ENCODE measurements around the gene SPIN2B. TPM values are rescaled to one million over a fixed set of nuclear protein-coding genes. Genes with fewer than 3 reads are reported as not detected.
"Not testable (repeated sequence)": the region's sequence is repeated elsewhere in the genome, so short reads cannot be mapped to it uniquely, and the experiment has no call there.

Gene SPIN2B
- polyA plus RNA-seq, result 10 to 100 TPM in 2 of 4 donors, 1 to 10 TPM in 2; 4.1 to 11.1 (median 8.1) TPM
- long read RNA-seq, donor 1, transcript SPIN2B-202 (2 exons, 1,258 nt), result major isoform, 5 of 7 reads
- long read RNA-seq, donor 1, partial matches to known transcripts, result 0 of 7 reads
- long read RNA-seq, donor 1, other reads (novel, unspliced or antisense), result 0 of 7 reads
- long read RNA-seq, donor 2, result 0 reads
- long read RNA-seq, donor 3, partial matches to known transcripts, result 5 of 5 reads
- long read RNA-seq, donor 3, other reads (novel, unspliced or antisense), result 0 of 5 reads
- long read RNA-seq, donor 4, result 0 reads
- long read RNA-seq, donor 5, partial matches to known transcripts, result 0 of 1 reads
- long read RNA-seq, donor 5, other reads (novel, unspliced or antisense), result 0 of 1 reads
- long read RNA-seq, donor 6, result 0 reads
- long read RNA-seq, donor 7, partial matches to known transcripts, result 0 of 4 reads
- long read RNA-seq, donor 7, other reads (novel, unspliced or antisense), result 0 of 4 reads
- long read RNA-seq, donor 8, result 0 reads
- long read RNA-seq, donor 9, result 0 reads
- long read RNA-seq, donor 10, partial matches to known transcripts, result 0 of 2 reads
- long read RNA-seq, donor 10, other reads (novel, unspliced or antisense), result 0 of 2 reads

DNA sequence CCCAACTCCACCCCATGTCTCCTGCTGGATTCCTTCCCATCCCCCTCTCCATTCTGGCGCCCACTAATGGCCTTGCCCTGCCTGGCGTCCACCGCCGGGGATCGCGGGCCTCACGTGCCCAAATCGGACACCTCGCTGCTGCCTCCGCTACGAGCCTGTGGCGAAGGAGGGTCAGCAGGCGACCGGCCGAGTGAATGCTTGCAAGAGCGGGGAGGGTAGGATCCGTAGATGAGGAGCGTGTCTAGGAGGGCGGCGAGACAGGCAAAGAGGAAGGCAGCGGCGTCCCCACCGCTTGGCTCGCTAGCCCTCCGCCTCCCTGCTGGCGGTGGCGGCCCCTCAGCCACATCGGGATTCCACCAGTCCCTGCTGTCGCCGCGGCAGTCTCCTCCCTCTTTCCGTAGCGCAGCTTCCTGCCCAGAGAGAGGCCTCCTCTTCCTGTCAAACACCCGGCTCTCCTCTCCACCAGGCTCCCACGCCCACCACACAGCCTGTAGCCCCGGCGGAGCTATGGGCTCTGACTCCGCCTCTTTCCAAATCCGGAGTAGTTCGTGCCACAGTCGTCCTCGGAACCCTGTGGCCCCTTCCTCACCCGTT lies at the start of gene SPIN2B:
TSS of gene SPIN2B (minus strand) at position 387 of the 594 bp plus-strand sequence.
- Histone ChIP-seq H3K27ac (ENCODE audit: low read depth in 1 of 3, low read length in 2 of 3) (peak within 1 kb of the TSS in 2 of 3 donors; percentile 64 to 67), H3K9me3 (ENCODE audit: control insufficient read depth in 2 of 2, insufficient read depth in 1 of 2, low read depth in 1 of 2, low read length in 1 of 2) (no peaks in the 10 kb centered on the region), H3K36me3 (ENCODE audit: control insufficient read depth in 3 of 3, insufficient read depth in 2 of 3, low read depth in 1 of 3, low read length in 3 of 3) (no peaks in the 10 kb centered on the region), H3K4me1 (ENCODE audit: control insufficient read depth in 3 of 3, insufficient read depth in 2 of 3, low read depth in 1 of 3, low read length in 2 of 3) (no peaks in the 10 kb centered on the region), H3K4me3 (ENCODE audit: low read depth in 1 of 3, low read length in 3 of 3) (peak within 1 kb of the TSS; percentile 61 to 63 (median 62)), H3K27me3 (ENCODE audit: control insufficient read depth in 3 of 3, insufficient read depth in 3 of 3, low read length in 3 of 3) (no peaks in the 10 kb centered on the region)
- WGBS, 3 donors, result 1 to 44% (median 8%) methylated on average over 20 to 43 of the region's 43 CpGs
- no peak for FAIRE-seq
- peak; percentile 70 to 81 for DNase-seq

DNA sequence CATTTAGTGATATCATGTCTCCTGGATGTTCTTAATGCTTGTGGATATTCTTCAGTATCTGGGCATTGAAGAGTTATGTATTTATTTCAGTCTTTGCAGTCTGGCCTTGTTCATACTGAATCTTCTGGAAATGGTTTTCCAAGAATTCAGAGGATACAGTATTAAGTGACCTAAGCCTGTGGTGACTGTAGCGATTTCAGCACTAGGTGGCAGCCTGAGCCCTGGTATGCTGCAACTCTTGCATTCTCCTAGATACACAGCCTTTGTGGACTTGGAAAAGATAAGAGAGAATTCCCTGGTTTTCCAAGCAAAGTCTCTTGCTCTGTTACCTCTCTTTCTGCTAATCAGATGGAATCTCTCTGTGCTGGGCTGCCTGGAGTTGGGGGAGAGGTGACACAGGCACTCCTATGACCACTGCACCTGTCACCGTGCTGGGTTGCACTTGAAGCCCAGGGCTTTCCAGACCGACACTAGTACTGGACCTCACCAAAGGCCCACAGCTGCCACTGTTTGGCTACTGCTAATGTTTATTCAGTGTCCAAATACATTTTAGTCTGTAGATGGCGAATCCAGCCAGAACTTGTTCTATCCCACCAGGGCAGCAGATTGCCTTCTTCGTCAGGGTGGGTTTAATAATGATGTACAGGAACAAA lies 35.2 kb upstream of the SPIN2B start:
- Histone ChIP-seq H3K27me3 (ENCODE audit: control insufficient read depth in 3 of 3, insufficient read depth in 3 of 3, low read length in 3 of 3) (no peaks in the 10 kb centered on the region), H3K4me1 (ENCODE audit: control insufficient read depth in 3 of 3, insufficient read depth in 2 of 3, low read depth in 1 of 3, low read length in 2 of 3) (no peaks in the 10 kb centered on the region), H3K36me3 (ENCODE audit: control insufficient read depth in 3 of 3, insufficient read depth in 2 of 3, low read depth in 1 of 3, low read length in 3 of 3) (no peaks in the 10 kb centered on the region), H3K9me3 (ENCODE audit: control insufficient read depth in 2 of 2, insufficient read depth in 1 of 2, low read depth in 1 of 2, low read length in 1 of 2) (no peaks in the 10 kb centered on the region), H3K27ac (ENCODE audit: low read depth in 1 of 3, low read length in 2 of 3) (no peak overlapping the region), H3K4me3 (ENCODE audit: low read depth in 1 of 3, low read length in 3 of 3) (no peak overlapping the region)
- DNase-seq (peak in 1 of 2 donors; percentile 26), FAIRE-seq (no peak)
- WGBS, 3 donors, result 72 to 87% (median 87%) methylated on average over 5 of the region's 5 CpGs

DNA sequence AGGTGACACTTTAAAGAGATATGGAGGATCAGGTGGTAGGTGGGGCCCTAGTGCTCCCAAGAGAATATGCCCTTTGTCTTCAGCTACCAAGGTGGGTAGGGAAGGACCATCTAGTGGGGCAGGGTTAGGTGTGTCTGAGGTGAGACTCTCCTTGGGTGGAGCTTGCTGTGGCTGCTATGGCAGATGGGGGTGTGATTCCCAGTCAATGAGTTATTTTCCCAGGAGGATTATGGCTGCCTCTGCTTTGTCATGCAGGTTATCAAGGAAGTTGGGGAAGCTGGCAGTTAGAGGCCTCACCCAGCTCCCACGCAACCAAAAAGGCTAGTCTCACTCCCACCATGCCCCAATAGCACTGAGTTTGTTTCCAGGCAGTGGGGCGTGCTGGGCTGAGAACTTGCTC lies 33.8 kb upstream of the SPIN2B start:
- Histone ChIP-seq H3K4me3 (ENCODE audit: low read depth in 1 of 3, low read length in 3 of 3) (no peak overlapping the region), H3K36me3 (ENCODE audit: control insufficient read depth in 3 of 3, insufficient read depth in 2 of 3, low read depth in 1 of 3, low read length in 3 of 3) (no peaks in the 10 kb centered on the region), H3K27ac (ENCODE audit: low read depth in 1 of 3, low read length in 2 of 3) (no peak overlapping the region), H3K9me3 (ENCODE audit: control insufficient read depth in 2 of 2, insufficient read depth in 1 of 2, low read depth in 1 of 2, low read length in 1 of 2) (no peaks in the 10 kb centered on the region), H3K4me1 (ENCODE audit: control insufficient read depth in 3 of 3, insufficient read depth in 2 of 3, low read depth in 1 of 3, low read length in 2 of 3) (no peaks in the 10 kb centered on the region), H3K27me3 (ENCODE audit: control insufficient read depth in 3 of 3, insufficient read depth in 3 of 3, low read length in 3 of 3) (no peaks in the 10 kb centered on the region)
- FAIRE-seq (no peak), DNase-seq (peak in 1 of 2 donors; percentile 0)
- 75 to 100% (median 89%) methylated on average over 2 of the region's 2 CpGs for WGBS, 3 donors

- not testable (repeated sequence) for H3K27ac ChIP-seq (ENCODE audit: low read depth in 1 of 3, low read length in 2 of 3); DNase-seq; H3K4me3 ChIP-seq (ENCODE audit: low read depth in 1 of 3, low read length in 3 of 3); FAIRE-seq; H3K4me1 ChIP-seq (ENCODE audit: control insufficient read depth in 3 of 3, insufficient read depth in 2 of 3, low read depth in 1 of 3, low read length in 2 of 3); H3K27me3 ChIP-seq (ENCODE audit: control insufficient read depth in 3 of 3, insufficient read depth in 3 of 3, low read length in 3 of 3); H3K36me3 ChIP-seq (ENCODE audit: control insufficient read depth in 3 of 3, insufficient read depth in 2 of 3, low read depth in 1 of 3, low read length in 3 of 3); H3K9me3 ChIP-seq (ENCODE audit: control insufficient read depth in 2 of 2, insufficient read depth in 1 of 2, low read depth in 1 of 2, low read length in 1 of 2)
- 83 to 91% (median 84%) methylated on average over 4 to 8 of the region's 8 CpGs for WGBS, 3 donors
Observed at GRCh38 chrX:57152222-57152621, 30.9 kb upstream of the SPIN2B start.

- Histone ChIP-seq H3K9me3 (ENCODE audit: control insufficient read depth in 2 of 2, insufficient read depth in 1 of 2, low read depth in 1 of 2, low read length in 1 of 2) (no peaks in the 10 kb centered on the region), H3K4me1 (ENCODE audit: control insufficient read depth in 3 of 3, insufficient read depth in 2 of 3, low read depth in 1 of 3, low read length in 2 of 3) (no peaks in the 10 kb centered on the region), H3K4me3 (ENCODE audit: low read depth in 1 of 3, low read length in 3 of 3) (no peak overlapping the region), H3K27ac (ENCODE audit: low read depth in 1 of 3, low read length in 2 of 3) (no peak overlapping the region), H3K36me3 (ENCODE audit: control insufficient read depth in 3 of 3, insufficient read depth in 2 of 3, low read depth in 1 of 3, low read length in 3 of 3) (no peaks in the 10 kb centered on the region), H3K27me3 (ENCODE audit: control insufficient read depth in 3 of 3, insufficient read depth in 3 of 3, low read length in 3 of 3) (no peaks in the 10 kb centered on the region)
- DNase-seq (no peak), FAIRE-seq (no peak)
- 70 to 92% (median 89%) methylated on average over 4 of the region's 4 CpGs for WGBS, 3 donors
Observed at GRCh38 chrX:57138674-57139073, 17.3 kb upstream of the SPIN2B start.

DNA sequence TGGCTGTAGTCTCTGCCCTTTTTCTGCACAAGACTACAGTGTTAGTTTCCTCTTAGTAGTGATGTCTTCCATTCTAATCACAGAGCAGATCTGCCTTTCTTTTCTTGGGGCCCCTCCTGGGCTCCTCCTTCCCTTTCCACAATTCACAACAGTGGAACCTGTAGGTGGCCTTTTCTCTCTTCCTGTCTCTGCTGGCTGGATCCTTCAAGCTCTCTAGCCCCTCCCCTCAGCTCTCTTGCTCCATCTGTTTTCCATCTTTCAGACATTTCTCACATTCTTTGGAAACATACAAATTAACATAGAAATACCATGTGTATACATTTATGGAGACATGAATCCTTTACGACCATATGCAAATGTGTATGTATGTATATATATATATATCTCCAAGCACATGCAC lies 16.2 kb upstream of the SPIN2B start:
- peak in 1 of 2 donors; percentile 35 for DNase-seq
- Histone ChIP-seq H3K9me3 (ENCODE audit: control insufficient read depth in 2 of 2, insufficient read depth in 1 of 2, low read depth in 1 of 2, low read length in 1 of 2) (no peaks in the 10 kb centered on the region), H3K27ac (ENCODE audit: low read depth in 1 of 3, low read length in 2 of 3) (no peak overlapping the region), H3K36me3 (ENCODE audit: control insufficient read depth in 3 of 3, insufficient read depth in 2 of 3, low read depth in 1 of 3, low read length in 3 of 3) (no peaks in the 10 kb centered on the region), H3K4me3 (ENCODE audit: low read depth in 1 of 3, low read length in 3 of 3) (peak overlapping the region in 1 of 3 donors; percentile 35), H3K27me3 (ENCODE audit: control insufficient read depth in 3 of 3, insufficient read depth in 3 of 3, low read length in 3 of 3) (no peaks in the 10 kb centered on the region), H3K4me1 (ENCODE audit: control insufficient read depth in 3 of 3, insufficient read depth in 2 of 3, low read depth in 1 of 3, low read length in 2 of 3) (no peaks in the 10 kb centered on the region)
- no peak for FAIRE-seq
- 56 to 65% (median 56%) methylated on average over 1 of the region's 1 CpG for WGBS, 3 donors

GRCh38 chrX:57137073-57137472 lies 15.7 kb upstream of the SPIN2B start, which contains the start of gene SPIN2A:
TSS of gene SPIN2A (minus strand) at chrX:57137397. CDS start at chrX:57136597, 800 bp downstream.
- WGBS, 3 donors, result 36 to 67% (median 50%) methylated on average over 18 to 27 of the region's 27 CpGs
- not testable (repeated sequence) for H3K27me3 ChIP-seq (ENCODE audit: control insufficient read depth in 3 of 3, insufficient read depth in 3 of 3, low read length in 3 of 3); DNase-seq; H3K4me1 ChIP-seq (ENCODE audit: control insufficient read depth in 3 of 3, insufficient read depth in 2 of 3, low read depth in 1 of 3, low read length in 2 of 3); H3K36me3 ChIP-seq (ENCODE audit: control insufficient read depth in 3 of 3, insufficient read depth in 2 of 3, low read depth in 1 of 3, low read length in 3 of 3); H3K9me3 ChIP-seq (ENCODE audit: control insufficient read depth in 2 of 2, insufficient read depth in 1 of 2, low read depth in 1 of 2, low read length in 1 of 2); H3K27ac ChIP-seq (ENCODE audit: low read depth in 1 of 3, low read length in 2 of 3); FAIRE-seq
- H3K4me3 ChIP-seq (ENCODE audit: low read depth in 1 of 3, low read length in 3 of 3), result peak within 1 kb of the TSS in 1 of 3 donors; percentile 35

DNA sequence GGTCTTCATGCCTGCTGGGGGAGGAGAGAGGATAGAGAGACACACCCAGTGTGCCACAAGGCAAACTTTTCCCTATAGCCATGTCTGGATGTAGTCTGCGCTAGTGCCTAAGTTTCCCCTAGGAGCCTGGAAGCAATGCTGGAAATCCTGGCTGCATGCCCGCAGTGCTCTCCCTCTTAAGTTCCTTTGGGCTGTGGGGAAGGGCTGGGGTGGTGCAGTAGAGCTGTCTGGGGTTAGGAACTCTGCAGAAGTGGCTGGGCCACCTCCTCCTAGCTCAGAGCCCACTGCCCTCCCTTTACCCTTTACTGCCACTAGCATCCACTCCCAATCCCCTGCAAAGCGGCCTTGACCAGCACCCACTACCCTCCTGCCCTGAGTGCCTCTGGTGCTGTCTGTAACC lies 15.2 kb upstream of the SPIN2B start:
- H3K4me3 ChIP-seq (ENCODE audit: low read depth in 1 of 3, low read length in 3 of 3), result peak overlapping the region in 1 of 3 donors; percentile 35
- 73 to 90% methylated on average over 1 of the region's 3 CpGs; no CpG with 5 or more reads in 1 of the 3 donors for WGBS, 3 donors
- FAIRE-seq, result not testable (repeated sequence)

More for the DNA sequence above, 15.2 kb upstream of the SPIN2B start:
- H3K9me3 ChIP-seq (ENCODE audit: control insufficient read depth in 2 of 2, insufficient read depth in 1 of 2, low read depth in 1 of 2, low read length in 1 of 2); H3K27me3 ChIP-seq (ENCODE audit: control insufficient read depth in 3 of 3, insufficient read depth in 3 of 3, low read length in 3 of 3); H3K27ac ChIP-seq (ENCODE audit: low read depth in 1 of 3, low read length in 2 of 3); H3K36me3 ChIP-seq (ENCODE audit: control insufficient read depth in 3 of 3, insufficient read depth in 2 of 3, low read depth in 1 of 3, low read length in 3 of 3); DNase-seq; H3K4me1 ChIP-seq (ENCODE audit: control insufficient read depth in 3 of 3, insufficient read depth in 2 of 3, low read depth in 1 of 3, low read length in 2 of 3): not testable (repeated sequence)
